GM13977 (cell line): Measurements from ENCODE around the gene CHAF1A.

Experiments
- DNase-seq: peaks from one replicate; pipeline ENCODE4 v3.0.0; 2012; ENCODE audit warnings: low spot score
- CTCF ChIP-seq: IDR thresholded peaks from 2 replicates; pipeline ENCODE4 v1.5.1; 2012; ENCODE audit warnings: mild to moderate bottlenecking, control low read depth; ENCODE audit not compliant: insufficient read depth; ENCODE audit errors: extremely low read depth, missing control alignments
- in situ Hi-C: fragments of 300-500 bp; cut with MboI; formaldehyde crosslinking; loops from one replicate; pipeline ENCODE4 v1.12.0; 2022; ENCODE audit warnings: low sequenced_read_pairs, low pct_unique_long_range_greater_than_20kb, mixed read lengths, inconsistent platforms; ENCODE audit not compliant: unreplicated experiment

The CHAF1A gene

GRCh38 chr19:4446704-4447200, 44.3 kb downstream of the CHAF1A start:
- in situ Hi-C loops, result no loop called here
- no peak for TF ChIP-seq CTCF
- no peak for DNase-seq

- in situ Hi-C loops, result no loop called here
- TF ChIP-seq CTCF, result no peak
Observed at GRCh38 chr19:4447327-4448146, 45.1 kb downstream of the CHAF1A start.

GRCh38 chr19:4448147-4448985, 45.9 kb downstream of the CHAF1A start:
- no peak for DNase-seq
- no peak for TF ChIP-seq CTCF
- in situ Hi-C loops, result no loop called here

More at GRCh38 chr19:4447327-4448146, 45.1 kb downstream of the CHAF1A start:
- DNase-seq, result no peak

- TF ChIP-seq CTCF, result no peak
- DNase-seq, result no peak
- in situ Hi-C loops, result no loop called here
Observed at GRCh38 chr19:4449022-4449638, 46.7 kb downstream of the CHAF1A start.

- TF ChIP-seq CTCF, result no peak
- in situ Hi-C loops, result no loop called here
- no peak for DNase-seq
Observed at GRCh38 chr19:4449639-4450028, 47.2 kb downstream of the CHAF1A start.
